ENCODE data around the gene IGSF23.
"Not testable (repeated sequence)": the region's sequence is repeated elsewhere in the genome, so short reads cannot be mapped to it uniquely, and the experiment has no call there.

IGSF23 gene

GRCh38 chr19:44670027-44670426 lies 56.7 kb downstream of the IGSF23 start:
- not testable (repeated sequence) for DNase-seq

DNA sequence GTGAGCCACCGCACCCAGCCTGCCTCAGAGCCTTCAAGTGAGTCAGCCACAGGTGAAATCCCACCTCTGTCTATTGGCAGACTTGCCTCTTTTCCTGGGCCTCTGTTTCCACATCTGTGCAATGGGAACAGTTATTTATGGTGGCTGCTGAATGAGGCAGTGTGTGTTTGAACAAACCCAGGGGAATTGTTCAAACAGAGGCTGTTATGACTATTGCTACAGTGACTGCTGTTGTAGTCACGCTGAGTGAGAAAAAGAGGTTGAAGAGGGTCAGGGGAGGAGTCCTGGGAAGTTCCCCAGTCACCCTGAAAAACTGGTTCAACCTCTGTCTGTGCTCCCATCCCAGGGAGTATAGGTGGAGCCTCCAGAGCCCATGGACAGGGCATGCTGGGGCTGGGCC lies 58.0 kb downstream of the IGSF23 start, which contains the start of gene CEACAM19:
CEACAM19 (plus strand) TSS at position 83 of the 400 bp plus-strand sequence. CDS start 450 bp downstream, outside the sequence.
- no peak for DNase-seq

DNA sequence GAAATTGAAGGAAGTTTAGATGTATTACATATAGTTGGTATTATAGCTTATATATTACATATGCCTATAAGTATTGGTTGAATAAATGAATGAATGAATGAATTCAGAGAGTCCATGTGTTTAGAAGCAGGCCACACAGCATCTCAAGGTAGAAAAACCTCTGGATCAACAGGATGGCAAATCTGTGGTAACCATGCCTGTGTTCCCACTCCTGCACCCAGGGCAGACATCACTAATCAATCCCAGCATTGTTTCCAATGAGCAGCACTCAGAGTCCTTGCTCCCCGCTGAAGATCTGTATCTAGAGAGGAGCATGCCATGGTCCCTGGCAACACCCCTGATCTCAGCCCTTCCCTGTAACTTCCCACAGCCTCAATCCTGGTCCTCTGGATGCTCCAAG lies 58.9 kb downstream of the IGSF23 start:
- no peak for DNase-seq

DNA sequence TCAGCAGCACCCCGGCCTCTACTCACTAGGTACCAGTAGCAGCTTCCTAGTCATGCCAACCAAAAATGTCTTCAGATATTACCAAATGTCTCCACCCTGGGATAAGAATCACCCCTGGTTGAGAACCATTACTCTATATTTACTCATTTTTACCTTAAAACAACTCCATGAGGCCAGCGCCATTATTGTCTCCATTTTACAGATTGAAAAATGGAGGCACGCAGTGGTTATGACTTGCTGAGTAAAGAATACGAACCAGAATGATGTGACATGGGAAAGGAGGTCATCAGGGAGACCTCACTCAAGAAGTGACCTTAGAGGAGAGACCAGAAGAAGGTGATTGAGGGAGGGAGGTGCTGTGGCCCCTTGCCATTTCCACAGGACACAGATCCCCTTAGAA lies 60.1 kb downstream of the IGSF23 start:
- no peak for DNase-seq

GRCh38 chr19:44675521-44675920 lies 62.2 kb downstream of the IGSF23 start:
- DNase-seq = no peak

DNA sequence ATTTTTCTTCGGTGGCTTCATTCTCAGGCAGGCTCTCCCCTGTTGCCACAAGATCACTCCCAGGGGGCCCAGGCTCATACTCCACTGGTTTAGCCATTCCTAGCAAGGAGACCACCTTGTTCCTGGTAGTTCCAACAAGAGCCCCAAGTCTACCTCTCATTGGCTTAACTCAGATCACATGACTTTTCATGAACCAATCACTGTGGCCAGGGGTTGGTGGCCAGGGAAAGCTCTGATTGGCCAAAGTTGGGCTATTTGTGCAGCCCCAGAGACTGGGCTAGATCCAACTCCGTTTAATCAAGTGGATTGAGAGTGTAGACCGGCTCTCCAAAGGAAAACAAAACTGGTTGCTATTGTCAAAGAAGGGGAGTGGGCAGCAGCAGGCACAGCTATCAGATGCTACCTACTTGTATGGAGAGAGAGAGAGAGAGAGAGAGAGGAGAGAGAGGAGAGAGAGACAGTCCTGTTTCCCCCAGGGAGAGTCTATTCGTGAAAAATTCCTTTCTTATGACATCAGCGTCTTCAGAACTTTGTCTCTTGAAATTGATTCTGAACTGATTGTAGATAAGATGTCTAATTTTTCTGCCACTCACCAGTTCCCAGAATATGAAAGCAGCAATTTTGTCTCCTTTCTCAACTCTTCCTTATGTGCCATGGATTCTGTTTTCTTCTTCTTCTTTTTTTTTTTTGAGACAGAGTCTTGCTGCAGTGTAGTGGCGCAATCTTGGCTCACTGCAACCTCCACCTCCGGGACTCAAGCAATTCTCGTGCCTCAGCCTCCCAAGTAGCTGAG lies 63.9 kb downstream of the IGSF23 start:
- no peak for DNase-seq

DNA sequence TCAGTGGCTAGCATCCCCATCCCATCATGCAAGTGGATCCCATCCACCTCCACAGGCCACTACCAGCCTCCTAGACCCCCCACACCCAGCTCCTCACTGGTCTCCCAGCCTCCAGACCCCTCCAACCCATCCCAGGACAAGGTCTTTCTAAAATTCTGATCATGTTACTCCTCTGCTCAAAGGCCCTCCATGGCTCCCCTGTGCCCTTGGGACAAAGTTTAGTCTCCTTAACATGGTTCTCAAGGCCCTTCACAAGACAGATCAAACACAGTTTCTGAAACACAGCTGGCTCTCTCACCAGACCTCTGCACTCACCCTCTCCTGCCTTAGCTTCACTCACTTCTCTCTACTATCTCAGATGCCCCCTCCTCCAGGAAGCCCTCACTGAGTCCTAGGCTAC lies 67.2 kb downstream of the IGSF23 start:
- no peak for DNase-seq

DNA sequence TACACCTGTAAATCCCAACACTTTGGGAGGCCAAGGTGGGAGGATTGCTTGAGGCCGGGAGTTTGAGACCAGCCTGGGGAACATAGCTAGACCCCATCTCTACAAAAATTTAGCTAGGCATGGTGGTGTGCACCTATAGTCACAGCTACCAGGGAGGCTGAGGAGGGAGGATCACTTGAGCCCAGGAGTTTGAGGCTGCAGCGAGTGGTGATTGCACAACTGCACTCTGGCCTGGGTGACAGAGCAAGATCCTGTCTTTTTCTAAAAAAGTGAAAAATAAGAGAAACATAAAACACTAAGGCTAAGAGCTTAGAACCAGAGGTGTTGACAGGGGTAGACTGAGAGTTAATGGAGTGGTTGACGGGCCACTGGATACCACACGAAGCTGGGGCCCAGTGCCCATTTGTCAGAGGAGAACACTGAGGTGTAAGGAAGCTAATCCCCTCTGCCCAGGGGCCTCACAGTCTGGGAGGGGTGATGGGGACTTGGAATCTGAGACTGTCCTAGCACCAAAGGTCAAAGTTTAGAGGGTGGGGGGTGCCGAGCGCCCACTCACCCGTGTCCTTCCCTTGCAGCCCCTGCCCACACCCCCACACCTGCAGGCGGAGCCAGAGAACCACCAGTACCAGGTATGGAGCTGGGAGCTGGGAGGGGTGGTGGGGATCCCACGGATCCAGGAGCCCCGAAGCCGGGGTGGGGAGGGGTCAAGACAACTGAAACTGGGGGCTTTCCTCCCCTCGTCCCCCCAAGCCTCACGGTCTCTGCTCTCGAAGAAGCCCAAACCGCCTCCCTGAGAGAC lies 68.8 kb downstream of the IGSF23 start:
- DNase-seq = no peak

- no peak for DNase-seq
These were observed 69.4 kb downstream of the IGSF23 start for GRCh38 chr19:44682807-44683206.

DNA sequence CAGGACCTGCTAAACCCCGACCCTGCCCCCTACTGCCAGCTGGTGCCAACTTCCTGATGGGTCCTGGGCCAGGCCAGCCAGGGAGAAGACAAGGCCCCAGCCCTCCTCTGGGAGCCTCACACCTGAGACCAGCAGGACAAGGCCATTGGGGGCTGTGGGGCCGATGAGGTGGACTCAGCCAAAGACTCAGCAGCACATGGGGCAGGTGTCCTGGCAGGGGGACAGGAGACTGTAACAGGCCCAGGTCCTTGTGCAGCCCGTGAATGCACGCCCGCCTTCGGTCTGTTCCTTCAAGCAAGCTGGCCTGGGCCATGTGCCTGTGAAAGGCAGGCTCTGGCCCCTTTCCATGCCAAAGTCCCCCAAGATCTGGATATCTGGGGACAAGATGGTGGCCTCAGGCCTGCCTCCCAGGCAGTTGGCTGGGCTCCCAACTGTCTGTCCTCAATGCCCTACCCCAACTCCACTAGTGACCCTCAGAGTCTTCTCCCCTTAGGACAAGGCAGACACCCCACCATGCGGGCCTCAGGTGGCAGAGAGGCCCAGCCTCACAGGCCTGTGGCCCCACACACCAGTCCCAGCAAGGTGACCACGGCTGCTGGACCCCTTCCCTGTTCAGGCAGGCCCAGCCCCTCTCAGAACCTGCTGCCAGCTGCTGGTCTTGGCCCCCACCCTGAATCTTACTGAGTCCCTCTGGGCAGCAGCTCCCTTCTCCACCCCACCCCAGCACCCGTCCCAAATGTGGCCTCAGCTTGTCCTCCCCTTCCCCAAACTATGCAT lies 70.3 kb downstream of the IGSF23 start:
- DNase-seq = no peak

DNA sequence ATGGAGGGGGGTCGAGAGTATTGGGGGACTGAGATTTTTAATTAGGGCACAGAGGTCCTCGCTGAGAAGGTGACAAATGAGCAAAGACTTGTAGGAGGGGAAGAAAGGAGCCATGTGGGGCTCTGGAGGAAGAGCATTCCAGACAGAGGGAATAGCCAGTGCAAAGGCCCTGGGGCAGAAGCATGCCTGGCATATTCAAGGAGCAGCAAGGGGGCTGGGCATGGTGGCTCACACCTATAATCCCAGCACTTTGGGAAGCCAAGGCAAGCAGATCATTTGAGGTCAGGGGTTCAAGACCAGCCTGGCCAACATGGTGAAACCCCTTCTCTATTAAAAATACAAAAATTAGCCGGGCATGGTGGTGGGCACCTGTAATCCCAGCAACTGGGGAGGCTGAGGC lies 71.0 kb downstream of the IGSF23 start:
- DNase-seq = not testable (repeated sequence)

GRCh38 chr19:44684892-44685863 lies 71.8 kb downstream of the IGSF23 start:
- DNase-seq = no peak

DNA sequence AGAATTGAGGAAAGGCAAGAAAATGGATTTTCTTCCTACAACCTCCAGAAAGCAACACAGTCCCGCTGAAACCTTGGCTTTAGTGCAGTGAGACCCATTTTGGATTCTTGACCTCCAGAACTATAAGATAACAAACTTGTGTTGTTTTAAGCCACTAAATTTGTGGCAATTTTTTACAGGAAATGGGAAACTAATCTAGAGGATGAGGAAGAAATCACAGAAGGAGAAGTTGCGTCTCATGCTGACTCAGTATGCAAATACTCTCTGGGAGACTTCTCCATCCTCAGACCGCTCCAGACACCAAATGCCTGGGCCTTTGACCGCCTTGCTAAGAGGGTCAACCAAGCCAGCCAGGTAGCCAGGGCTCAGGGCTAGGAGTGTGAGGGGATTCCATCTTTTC lies 72.5 kb downstream of the IGSF23 start:
- DNase-seq = no peak
